ENCODE results near the gene MTSS2. TPM values are rescaled to one million over a fixed set of nuclear protein-coding genes. Genes with fewer than 3 reads are reported as not detected.
A peak's percentile ranks its signal among the peaks of the same experiment; 100 is the strongest.

Gene MTSS2
- polyA plus RNA-seq, 1 of the 3 experiments (the other 2 are of a cell fraction): 54.1 TPM

DNA sequence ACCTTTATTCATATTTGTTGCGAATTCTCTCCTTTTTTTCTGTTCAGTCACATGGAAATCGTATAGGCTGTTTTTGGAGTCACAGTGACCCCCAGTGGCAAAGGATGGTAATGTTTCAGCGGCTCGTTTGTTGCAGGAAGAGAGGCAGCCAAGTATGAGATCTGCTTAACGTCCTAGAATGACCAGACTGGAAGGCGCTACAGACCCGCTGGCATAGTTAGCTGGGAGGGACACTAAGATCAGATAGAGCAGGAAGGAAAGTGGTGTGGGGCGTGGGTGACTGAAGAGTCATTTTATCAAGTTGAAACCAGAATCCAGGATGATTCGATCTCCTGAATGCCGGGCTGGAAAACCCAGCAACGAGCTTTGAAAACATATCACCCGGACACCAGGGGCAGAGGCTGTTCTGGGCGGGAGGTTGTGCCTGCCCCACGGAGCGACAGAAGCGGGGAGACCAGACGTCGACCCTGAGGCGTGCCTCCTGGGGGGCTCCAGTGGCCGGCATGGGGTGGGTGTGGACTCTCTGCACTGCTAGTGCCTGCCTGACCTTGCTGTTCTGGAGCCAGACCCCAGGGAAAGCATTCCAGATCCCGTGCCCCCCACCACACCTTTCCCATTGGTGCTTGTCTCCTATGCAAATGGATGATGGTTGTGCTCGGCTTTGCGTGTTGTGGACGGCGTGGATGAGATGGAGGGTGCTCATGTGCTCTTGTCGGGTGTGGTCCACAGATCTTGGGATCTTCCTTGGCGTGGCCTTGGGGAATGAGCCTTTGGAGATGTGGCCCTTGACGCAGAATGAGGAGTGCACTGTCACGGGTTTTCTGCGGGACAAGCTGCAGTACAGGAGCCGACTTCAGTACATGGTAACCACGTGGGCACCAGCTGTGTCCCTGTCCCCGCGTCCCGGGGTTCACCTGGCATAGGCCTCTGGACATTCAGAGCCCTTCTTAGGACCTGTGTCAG, 31.8 kb downstream of the MTSS2 start (continued):
- no peak for TF ChIP-seq RXRA (IDR thresholded peaks at IDR 0.05; ENCODE audit: borderline replicate concordance, low read depth)
- no peak for TF ChIP-seq ELF1 (IDR thresholded peaks at IDR 0.05)
- no peak for TF ChIP-seq FOXJ3 (CRISPR knock-in tag; IDR thresholded peaks at IDR 0.05)
- TF ChIP-seq, protein P1, sequence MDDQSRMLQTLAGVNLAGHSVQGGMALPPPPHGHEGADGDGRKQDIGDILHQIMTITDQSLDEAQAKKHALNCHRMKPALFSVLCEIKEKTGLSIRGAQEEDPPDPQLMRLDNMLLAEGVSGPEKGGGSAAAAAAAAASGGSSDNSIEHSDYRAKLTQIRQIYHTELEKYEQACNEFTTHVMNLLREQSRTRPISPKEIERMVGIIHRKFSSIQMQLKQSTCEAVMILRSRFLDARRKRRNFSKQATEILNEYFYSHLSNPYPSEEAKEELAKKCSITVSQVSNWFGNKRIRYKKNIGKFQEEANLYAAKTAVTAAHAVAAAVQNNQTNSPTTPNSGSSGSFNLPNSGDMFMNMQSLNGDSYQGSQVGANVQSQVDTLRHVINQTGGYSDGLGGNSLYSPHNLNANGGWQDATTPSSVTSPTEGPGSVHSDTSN (IDR thresholded peaks at IDR 0.05): no peak
- TF ChIP-seq, protein P2, sequence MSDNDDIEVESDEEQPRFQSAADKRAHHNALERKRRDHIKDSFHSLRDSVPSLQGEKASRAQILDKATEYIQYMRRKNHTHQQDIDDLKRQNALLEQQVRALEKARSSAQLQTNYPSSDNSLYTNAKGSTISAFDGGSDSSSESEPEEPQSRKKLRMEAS (IDR thresholded peaks at IDR 0.05; ENCODE audit: low read depth): peak; percentile 70
- TF ChIP-seq, protein P3, sequence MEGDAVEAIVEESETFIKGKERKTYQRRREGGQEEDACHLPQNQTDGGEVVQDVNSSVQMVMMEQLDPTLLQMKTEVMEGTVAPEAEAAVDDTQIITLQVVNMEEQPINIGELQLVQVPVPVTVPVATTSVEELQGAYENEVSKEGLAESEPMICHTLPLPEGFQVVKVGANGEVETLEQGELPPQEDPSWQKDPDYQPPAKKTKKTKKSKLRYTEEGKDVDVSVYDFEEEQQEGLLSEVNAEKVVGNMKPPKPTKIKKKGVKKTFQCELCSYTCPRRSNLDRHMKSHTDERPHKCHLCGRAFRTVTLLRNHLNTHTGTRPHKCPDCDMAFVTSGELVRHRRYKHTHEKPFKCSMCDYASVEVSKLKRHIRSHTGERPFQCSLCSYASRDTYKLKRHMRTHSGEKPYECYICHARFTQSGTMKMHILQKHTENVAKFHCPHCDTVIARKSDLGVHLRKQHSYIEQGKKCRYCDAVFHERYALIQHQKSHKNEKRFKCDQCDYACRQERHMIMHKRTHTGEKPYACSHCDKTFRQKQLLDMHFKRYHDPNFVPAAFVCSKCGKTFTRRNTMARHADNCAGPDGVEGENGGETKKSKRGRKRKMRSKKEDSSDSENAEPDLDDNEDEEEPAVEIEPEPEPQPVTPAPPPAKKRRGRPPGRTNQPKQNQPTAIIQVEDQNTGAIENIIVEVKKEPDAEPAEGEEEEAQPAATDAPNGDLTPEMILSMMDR (IDR thresholded peaks at IDR 0.05): peak; percentile 94
- no peak; the same call in 1 of the 2 replicates for TF ChIP-seq TCF12 (IDR thresholded peaks at IDR 0.05)
- peak; percentile 99 for TF ChIP-seq RAD21 (IDR thresholded peaks at IDR 0.05; ENCODE audit: low read length)
- no peak for TF ChIP-seq GABPA (IDR thresholded peaks at IDR 0.05; ENCODE audit: low read depth)
- peak; percentile 92 for TF ChIP-seq SMC3 (IDR thresholded peaks at IDR 0.05; ENCODE audit: low read depth, low read length)
- TF ChIP-seq RCOR1 (IDR thresholded peaks at IDR 0.05; ENCODE audit: low read length): 0 out of 2 replicates have a peak, but pooled peaks have one; percentile 24

DNA sequence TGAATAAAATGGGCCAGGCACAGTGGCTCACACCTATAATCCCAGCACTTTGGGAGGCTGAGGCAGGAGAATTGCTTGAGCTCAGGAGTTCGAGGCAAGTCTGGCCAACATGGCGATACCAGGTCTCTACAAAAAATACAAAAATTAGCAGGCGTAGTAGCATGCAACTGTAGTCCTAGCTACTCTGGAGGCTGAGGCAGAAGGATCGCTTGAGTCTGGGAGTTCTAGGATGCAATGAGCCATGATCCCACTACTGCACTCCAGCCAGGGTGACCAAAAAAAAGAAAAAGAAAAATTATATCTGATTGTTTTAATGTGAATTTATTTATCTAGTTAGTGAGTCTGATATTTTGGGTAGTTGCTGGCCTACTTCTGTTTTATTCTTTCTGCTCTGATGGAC, 32.4 kb downstream of the MTSS2 start:
- Histone ChIP-seq H3K79me2 (ENCODE audit: insufficient read depth) (no peaks in the 10 kb centered on the region), H2AFZ (ENCODE audit: low read depth) (no peak overlapping the region), H3K9ac (no peak overlapping the region), H3K9me3 (no peaks in the 10 kb centered on the region), H3K27me3 (ENCODE audit: insufficient read depth) (no peaks in the 10 kb centered on the region), H3F3A (replicated peaks; ENCODE audit: insufficient read depth) (no peaks in the 10 kb centered on the region), H4K20me1 (ENCODE audit: insufficient read depth) (no peaks in the 10 kb centered on the region), H3K36me3 (replicated peaks in 1 of 2; ENCODE audit: control insufficient read depth in 1 of 2, insufficient read depth in 2 of 2, low read length in 1 of 2) (no peaks in the 10 kb centered on the region), H3K4me1 (ENCODE audit: control insufficient read depth in 1 of 2, insufficient read depth in 2 of 2, low read depth in 1 of 2, low read length in 1 of 2) (peaks cover 0 to 7% of the 10 kb centered on the region in 2 experiments; a peak in 1 of 4 replicates), H3K9me2 (no peaks in the 10 kb centered on the region), H3K27ac (ENCODE audit: low read depth in 2 of 2, low read length in 1 of 2) (no peak overlapping the region), H3K4me3 (ENCODE audit: low read depth in 2 of 2, low read length in 1 of 2) (peak overlapping the region in 1 of 2 experiments; percentile 14; a peak in 1 of 4 replicates), H3K4me2 (no peak overlapping the region)
- WGBS (ENCODE audit: low lambda C conversion rate): 86% methylated on average over 4 of the region's 4 CpGs
- ChIA-PET POLR2A (interaction anchor here (0.7 to 1.0 kb wide), 5 partner anchors 25 to 272 kb away, joined by 3 to 5 read pairs (median 4); no protein-coding TSS in a partner anchor), CTCF (interaction anchor here (0.7 to 6.5 kb wide), 45 partner anchors 14 to 385 kb away, joined by 3 to 57 read pairs (median 4); partner anchors contain the start of gene DDX19B)
- TF ChIP-seq EP300 (IDR thresholded peaks at IDR 0.05; ENCODE audit: borderline replicate concordance in 1 of 2, low read depth in 1 of 2, low read length in 1 of 2): no peak
- TF ChIP-seq, protein P4, sequence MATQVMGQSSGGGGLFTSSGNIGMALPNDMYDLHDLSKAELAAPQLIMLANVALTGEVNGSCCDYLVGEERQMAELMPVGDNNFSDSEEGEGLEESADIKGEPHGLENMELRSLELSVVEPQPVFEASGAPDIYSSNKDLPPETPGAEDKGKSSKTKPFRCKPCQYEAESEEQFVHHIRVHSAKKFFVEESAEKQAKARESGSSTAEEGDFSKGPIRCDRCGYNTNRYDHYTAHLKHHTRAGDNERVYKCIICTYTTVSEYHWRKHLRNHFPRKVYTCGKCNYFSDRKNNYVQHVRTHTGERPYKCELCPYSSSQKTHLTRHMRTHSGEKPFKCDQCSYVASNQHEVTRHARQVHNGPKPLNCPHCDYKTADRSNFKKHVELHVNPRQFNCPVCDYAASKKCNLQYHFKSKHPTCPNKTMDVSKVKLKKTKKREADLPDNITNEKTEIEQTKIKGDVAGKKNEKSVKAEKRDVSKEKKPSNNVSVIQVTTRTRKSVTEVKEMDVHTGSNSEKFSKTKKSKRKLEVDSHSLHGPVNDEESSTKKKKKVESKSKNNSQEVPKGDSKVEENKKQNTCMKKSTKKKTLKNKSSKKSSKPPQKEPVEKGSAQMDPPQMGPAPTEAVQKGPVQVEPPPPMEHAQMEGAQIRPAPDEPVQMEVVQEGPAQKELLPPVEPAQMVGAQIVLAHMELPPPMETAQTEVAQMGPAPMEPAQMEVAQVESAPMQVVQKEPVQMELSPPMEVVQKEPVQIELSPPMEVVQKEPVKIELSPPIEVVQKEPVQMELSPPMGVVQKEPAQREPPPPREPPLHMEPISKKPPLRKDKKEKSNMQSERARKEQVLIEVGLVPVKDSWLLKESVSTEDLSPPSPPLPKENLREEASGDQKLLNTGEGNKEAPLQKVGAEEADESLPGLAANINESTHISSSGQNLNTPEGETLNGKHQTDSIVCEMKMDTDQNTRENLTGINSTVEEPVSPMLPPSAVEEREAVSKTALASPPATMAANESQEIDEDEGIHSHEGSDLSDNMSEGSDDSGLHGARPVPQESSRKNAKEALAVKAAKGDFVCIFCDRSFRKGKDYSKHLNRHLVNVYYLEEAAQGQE (IDR thresholded peaks at IDR 0.05; ENCODE audit: low read depth, low read length): no peak
- TF ChIP-seq, protein P2 (IDR thresholded peaks at IDR 0.05; ENCODE audit: low read depth): no peak
- TF ChIP-seq FOXM1 (IDR thresholded peaks at IDR 0.05; ENCODE audit: low read depth): no peak
- TF ChIP-seq GABPA (IDR thresholded peaks at IDR 0.05; ENCODE audit: low read depth): no peak
- no peak for TF ChIP-seq ELF1 (IDR thresholded peaks at IDR 0.05)
- TF ChIP-seq RXRA (IDR thresholded peaks at IDR 0.05; ENCODE audit: borderline replicate concordance, low read depth): no peak
- no peak for TF ChIP-seq SIN3A (IDR thresholded peaks at IDR 0.05; ENCODE audit: borderline replicate concordance, low read depth, low read length)
- no peak for TF ChIP-seq EZH2phosphoT487 (IDR thresholded peaks at IDR 0.05; ENCODE audit: borderline replicate concordance, low read depth)
- TF ChIP-seq RAD21 (IDR thresholded peaks at IDR 0.05; ENCODE audit: low read length): no peak
- DNase-seq: no peak
